ENCODE results near the gene AGBL4. TPM values are rescaled to one million over a fixed set of nuclear protein-coding genes. Genes with fewer than 3 reads are reported as not detected.

Gene AGBL4
- total and polyA plus RNA-seq, 2 of the 4 experiments (the other 2 are of a cell fraction) = not detected

- Histone ChIP-seq H3K4ac (ENCODE audit: low read depth, low read length) (no peak overlapping the region), H3K4me2 (ENCODE audit: low read depth, low read length) (no peak overlapping the region), H4K8ac (ENCODE audit: low read depth in 2 of 2, low read length in 2 of 2) (no peak overlapping the region), H3K9ac (ENCODE audit: low read depth, low read length) (no peak overlapping the region), H3K36me3 (ENCODE audit: control insufficient read depth, insufficient read depth, low read length) (no peaks in the 10 kb centered on the region), H2BK120ac (ENCODE audit: low read depth, low read length) (no peak overlapping the region), H2BK15ac (ENCODE audit: low read depth, low read length) (no peak overlapping the region), H3K18ac (ENCODE audit: low read depth, low read length) (no peak overlapping the region), H3K56ac (ENCODE audit: extremely low read depth, insufficient read depth, low read length) (no peak overlapping the region), H4K20me1 (ENCODE audit: insufficient read depth, low read length) (no peaks in the 10 kb centered on the region), H3K27me3 (ENCODE audit: control insufficient read depth, insufficient read depth, low read length) (no peaks in the 10 kb centered on the region), H4K91ac (ENCODE audit: insufficient read depth, low read depth, low read length) (no peak overlapping the region), H3K14ac (replicated peaks; ENCODE audit: low read depth, low read length) (no peak overlapping the region), H3K23ac (ENCODE audit: low read depth, low read length) (no peak overlapping the region), H2BK20ac (ENCODE audit: low read depth, low read length) (no peak overlapping the region), H3K4me1 (ENCODE audit: control insufficient read depth, insufficient read depth, low read length) (no peaks in the 10 kb centered on the region), H3K79me1 (ENCODE audit: low read depth in 1 of 2, low read length in 2 of 2) (no peaks in the 10 kb centered on the region), H3K9me3 (ENCODE audit: control insufficient read depth, insufficient read depth, low read length) (no peaks in the 10 kb centered on the region), H3K27ac (ENCODE audit: insufficient read depth, low read length) (no peak overlapping the region), H2AK5ac (ENCODE audit: low read depth, low read length) (no peak overlapping the region), H3K9me1 (ENCODE audit: insufficient read depth, low read length) (no peaks in the 10 kb centered on the region), H4K5ac (ENCODE audit: low read depth, low read length) (no peak overlapping the region), H2BK5ac (ENCODE audit: low read depth, low read length, poor library complexity, severe bottlenecking) (no peak overlapping the region), H3K4me3 (ENCODE audit: insufficient read depth, low read depth, low read length) (no peak overlapping the region), H2AK9ac (replicated peaks; ENCODE audit: low read depth, low read length, poor library complexity) (no peak overlapping the region), H2AFZ (replicated peaks; ENCODE audit: low read length, poor library complexity) (no peak overlapping the region)
- TF ChIP-seq FOS (IDR thresholded peaks at IDR 0.05; ENCODE audit: low read depth, low read length) (no peak), MXI1 (IDR thresholded peaks at IDR 0.05; ENCODE audit: borderline replicate concordance, low read depth, low read length) (no peak), BHLHE40 (IDR thresholded peaks at IDR 0.05; ENCODE audit: low read depth, low read length) (no peak), RAD21 (IDR thresholded peaks at IDR 0.05; ENCODE audit: low read length) (no peak), CTCF (conservative IDR thresholded peaks at IDR 0.05; ENCODE audit: low read depth, low read length) (no peak), MAFK (IDR thresholded peaks at IDR 0.05; ENCODE audit: low read depth, low read length) (no peak), POLR2A (IDR thresholded peaks at IDR 0.05; ENCODE audit: low read depth, low read length) (no peak), SMC3 (IDR thresholded peaks at IDR 0.05; ENCODE audit: low read depth, low read length) (no peak), CHD1 (IDR thresholded peaks at IDR 0.05; ENCODE audit: low read depth, low read length) (no peak), NFE2L2 (IDR thresholded peaks at IDR 0.05; ENCODE audit: low read depth, low read length) (no peak), RFX5 (IDR thresholded peaks at IDR 0.05; ENCODE audit: low read depth, low read length) (no peak), ELK1 (IDR thresholded peaks at IDR 0.05; ENCODE audit: borderline replicate concordance, low read depth, low read length) (no peak), CEBPB (IDR thresholded peaks at IDR 0.05; ENCODE audit: low read depth, low read length) (no peak), RCOR1 (IDR thresholded peaks at IDR 0.05; ENCODE audit: insufficient replicate concordance, low read length) (no peak), MAZ (IDR thresholded peaks at IDR 0.05; ENCODE audit: borderline replicate concordance, low read depth, low read length) (no peak), USF2 (IDR thresholded peaks at IDR 0.05; ENCODE audit: low read depth, low read length) (no peak)
- DNase-seq = no peak
- WGBS, 2 experiments (ENCODE audit: extremely low coverage in 2 of 2, insufficient read length in 1 of 2) = no CpG with 5 or more reads among the region's 4 CpGs
- ChIA-PET POLR2A (ENCODE audit: unreplicated experiment) (no interaction called here), CTCF (no interaction called here)
- intact Hi-C loops (cut with micrococcal nuclease) (no loop called here), dilution Hi-C loops (cut with HindIII; ENCODE audit: low sequenced_read_pairs, unreplicated experiment) (no loop called here), in situ Hi-C loops (cut with MboI; ENCODE audit: low sequenced_read_pairs) (no loop called here)
- no TSS peak for BruUV-seq (replicated peaks)
- no peak for ATAC-seq (ENCODE audit: low read depth)
Observed at GRCh38 chr1:48602349-48602748, 1421.4 kb downstream of the AGBL4 start.
